DND-41 (cell line): ENCODE results near the gene SLC35F5.
"Not testable (repeated sequence)": the region's sequence is repeated elsewhere in the genome, so short reads cannot be mapped to it uniquely, and the experiment has no call there.

Experiments used
- ATAC-seq: fragments of 200-7000 bp; cut with Tn5 transposase; 3 replicates; pipeline ENCODE4 v1.9.1; 2021; ENCODE audit warnings: low read depth; ENCODE audit not compliant: insufficient read depth
- DNase-seq: peaks from one replicate; pipeline ENCODE4 v3.0.0-alpha.2; 2020
- H2AFZ ChIP-seq: 2 replicates; pipeline ENCODE4 v1.6.0; 2012; ENCODE audit warnings: low read depth, low read length
- H3K27ac ChIP-seq: 2 replicates; pipeline ENCODE4 v1.5.1; 2012; ENCODE audit warnings: low read length, inconsistent platforms
- H3K27me3 ChIP-seq: fragments of 200-600 bp; sonication (generic); 2 replicates; pipeline ENCODE4 v1.6.0; 2012; ENCODE audit warnings: low read length, mild to moderate bottlenecking, inconsistent platforms; ENCODE audit not compliant: insufficient read depth, poor library complexity
- H3K36me3 ChIP-seq: 2 replicates; pipeline ENCODE4 v1.5.1; 2012; ENCODE audit warnings: low read length, inconsistent platforms; ENCODE audit not compliant: insufficient read depth
- H3K4me1 ChIP-seq: 2 replicates; pipeline ENCODE4 v1.5.1; 2012; ENCODE audit warnings: mild to moderate bottlenecking, low read length; ENCODE audit not compliant: insufficient read depth
- H3K4me2 ChIP-seq: 2 replicates; pipeline ENCODE4 v1.6.0; 2012; ENCODE audit warnings: mild to moderate bottlenecking, moderate library complexity, low read length, inconsistent platforms; ENCODE audit not compliant: insufficient read depth
- H3K4me3 ChIP-seq, 2 experiments: fragments of 200-600 bp in 1 of 2; shearing (Covaris generic) in 1 of 2; 2 replicates each; pipeline ENCODE4 v1.5.1; 2012 to 2016; ENCODE audit warnings: inconsistent platforms in 2 of 2, low read length in 2 of 2, mild to moderate bottlenecking in 2 of 2, low read depth in 1 of 2, moderate library complexity in 1 of 2
- H3K79me2 ChIP-seq: 2 replicates; pipeline ENCODE4 v1.6.0; 2012; ENCODE audit warnings: low read length, inconsistent platforms; ENCODE audit not compliant: insufficient read depth
- H3K9ac ChIP-seq: 2 replicates; pipeline ENCODE4 v1.6.0; 2012; ENCODE audit warnings: low read depth, mild to moderate bottlenecking, inconsistent platforms, low read length, moderate library complexity
- H3K9me3 ChIP-seq: 2 replicates; pipeline ENCODE4 v1.5.1; 2012; ENCODE audit warnings: low read length, moderate library complexity, mild to moderate bottlenecking, inconsistent platforms; ENCODE audit not compliant: insufficient read depth, severe bottlenecking
- H4K20me1 ChIP-seq: 2 replicates; pipeline ENCODE4 v1.6.0; 2012; ENCODE audit warnings: low read length; ENCODE audit not compliant: insufficient read depth
- EZH2 ChIP-seq: IDR thresholded peaks from 3 replicates; pipeline ENCODE4 v1.6.1; 2012; ENCODE audit warnings: borderline replicate concordance, low read depth, mild to moderate bottlenecking, moderate library complexity, low read length, inconsistent platforms; ENCODE audit not compliant: severe bottlenecking
- TF ChIP-seq, protein P1 (sequence below): IDR thresholded peaks from 2 replicates; pipeline ENCODE4 v1.5.1; 2012; ENCODE audit warnings: borderline replicate concordance, low read length, moderate library complexity, mild to moderate bottlenecking; ENCODE audit not compliant: poor library complexity, severe bottlenecking; ENCODE audit errors: extremely low read depth

Gene SLC35F5

DNA sequence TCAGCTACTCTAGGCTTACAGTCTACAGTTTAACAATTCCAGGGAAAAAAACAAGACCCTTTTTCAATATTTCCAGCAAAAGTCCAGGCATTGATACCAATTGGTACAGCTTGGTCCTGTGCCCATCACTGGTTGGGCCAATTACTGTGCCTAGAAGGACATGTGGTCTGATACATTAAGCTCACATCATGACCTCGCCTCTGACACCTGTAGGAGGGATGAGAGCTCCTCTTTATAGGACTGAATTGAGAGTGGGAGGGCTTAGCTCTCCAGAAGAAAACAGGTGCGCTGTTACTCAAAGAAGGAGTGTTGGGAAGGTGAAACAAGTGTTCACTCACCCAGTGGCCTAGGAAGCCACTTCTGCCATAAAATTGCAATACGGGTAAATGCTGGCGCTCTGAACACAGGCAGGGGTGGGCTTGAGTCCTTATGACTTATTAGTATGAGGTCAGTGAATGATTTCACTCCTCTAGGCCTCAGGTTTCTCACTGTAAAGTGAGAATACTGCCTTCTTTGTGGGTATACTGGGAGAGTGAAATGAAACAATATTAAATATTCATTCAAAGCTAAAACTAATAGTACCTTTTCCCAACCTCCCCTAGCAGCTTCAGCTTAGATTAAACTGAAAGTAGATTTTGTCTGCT is 79.7 kb downstream of the SLC35F5 start:
- no peak for DNase-seq
- H3K9me3 ChIP-seq: no peaks in the 10 kb centered on the region
- TF ChIP-seq, protein P1, sequence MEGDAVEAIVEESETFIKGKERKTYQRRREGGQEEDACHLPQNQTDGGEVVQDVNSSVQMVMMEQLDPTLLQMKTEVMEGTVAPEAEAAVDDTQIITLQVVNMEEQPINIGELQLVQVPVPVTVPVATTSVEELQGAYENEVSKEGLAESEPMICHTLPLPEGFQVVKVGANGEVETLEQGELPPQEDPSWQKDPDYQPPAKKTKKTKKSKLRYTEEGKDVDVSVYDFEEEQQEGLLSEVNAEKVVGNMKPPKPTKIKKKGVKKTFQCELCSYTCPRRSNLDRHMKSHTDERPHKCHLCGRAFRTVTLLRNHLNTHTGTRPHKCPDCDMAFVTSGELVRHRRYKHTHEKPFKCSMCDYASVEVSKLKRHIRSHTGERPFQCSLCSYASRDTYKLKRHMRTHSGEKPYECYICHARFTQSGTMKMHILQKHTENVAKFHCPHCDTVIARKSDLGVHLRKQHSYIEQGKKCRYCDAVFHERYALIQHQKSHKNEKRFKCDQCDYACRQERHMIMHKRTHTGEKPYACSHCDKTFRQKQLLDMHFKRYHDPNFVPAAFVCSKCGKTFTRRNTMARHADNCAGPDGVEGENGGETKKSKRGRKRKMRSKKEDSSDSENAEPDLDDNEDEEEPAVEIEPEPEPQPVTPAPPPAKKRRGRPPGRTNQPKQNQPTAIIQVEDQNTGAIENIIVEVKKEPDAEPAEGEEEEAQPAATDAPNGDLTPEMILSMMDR: no peak
- no peak for TF ChIP-seq EZH2
- no peaks in the 10 kb centered on the region for H3K36me3 ChIP-seq
- no peaks in the 10 kb centered on the region for H3K4me1 ChIP-seq
- no peaks in the 10 kb centered on the region for H4K20me1 ChIP-seq
- no peaks in the 10 kb centered on the region for H3K79me2 ChIP-seq
- no peak overlapping the region for H2AFZ ChIP-seq
- no peak for ATAC-seq
- H3K4me3 ChIP-seq: no peak overlapping the region
- H3K27ac ChIP-seq: no peak overlapping the region
- H3K27me3 ChIP-seq: no peaks in the 10 kb centered on the region
- no peak overlapping the region for H3K4me2 ChIP-seq
- no peak overlapping the region for H3K9ac ChIP-seq

GRCh38 chr2:113675875-113676274 is 80.6 kb downstream of the SLC35F5 start:
- ATAC-seq: no peak
- Histone ChIP-seq H3K4me3 (no peak overlapping the region), H3K9me3 (no peaks in the 10 kb centered on the region), H3K4me1 (no peaks in the 10 kb centered on the region), H3K27ac (no peak overlapping the region), H4K20me1 (no peaks in the 10 kb centered on the region), H2AFZ (no peak overlapping the region), H3K27me3 (no peaks in the 10 kb centered on the region), H3K36me3 (no peaks in the 10 kb centered on the region), H3K79me2 (no peaks in the 10 kb centered on the region), H3K4me2 (no peak overlapping the region), H3K9ac (no peak overlapping the region)
- TF ChIP-seq, protein P1: no peak
- no peak for TF ChIP-seq EZH2
- no peak for DNase-seq

DNA sequence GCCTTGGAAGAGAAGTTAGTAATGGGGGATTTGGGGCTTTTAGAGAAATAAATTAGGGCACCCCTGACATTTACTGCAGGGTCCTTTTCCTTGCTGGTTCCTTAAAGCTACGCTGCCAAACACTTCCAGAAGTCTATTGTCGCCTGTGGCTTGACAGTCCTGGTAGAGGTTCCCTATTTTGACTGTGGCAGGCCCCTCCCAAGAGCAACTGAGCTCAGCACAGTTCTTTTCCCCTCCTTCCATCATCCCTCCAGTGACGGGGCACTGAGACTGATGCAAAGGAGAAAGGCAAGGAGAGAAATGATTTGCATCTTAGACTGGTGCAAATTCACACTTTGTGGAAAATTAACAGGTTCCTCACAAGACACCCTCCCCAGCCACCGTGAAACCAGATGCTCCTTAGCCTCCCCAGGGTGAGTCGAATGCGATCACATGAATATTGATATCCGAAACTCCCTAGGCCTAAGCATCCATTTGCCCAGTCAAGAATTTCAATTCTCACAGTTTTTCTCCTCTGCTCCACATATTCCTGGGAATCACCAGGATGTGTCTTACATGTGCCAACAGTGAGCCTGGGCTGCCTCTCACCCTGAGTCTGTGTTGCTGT is 84.0 kb downstream of the SLC35F5 start:
- H3K27ac ChIP-seq: no peak overlapping the region
- H4K20me1 ChIP-seq: no peaks in the 10 kb centered on the region
- no peak overlapping the region for H2AFZ ChIP-seq
- H3K79me2 ChIP-seq: no peaks in the 10 kb centered on the region
- no peak overlapping the region for H3K4me3 ChIP-seq
- H3K4me2 ChIP-seq: no peak overlapping the region
- H3K4me1 ChIP-seq: no peaks in the 10 kb centered on the region
- no peaks in the 10 kb centered on the region for H3K9me3 ChIP-seq
- ATAC-seq (no peak), DNase-seq (no peak)
- H3K36me3 ChIP-seq: no peaks in the 10 kb centered on the region
- H3K9ac ChIP-seq: no peak overlapping the region
- H3K27me3 ChIP-seq: no peaks in the 10 kb centered on the region
- TF ChIP-seq EZH2: no peak
- TF ChIP-seq, protein P1: no peak

DNA sequence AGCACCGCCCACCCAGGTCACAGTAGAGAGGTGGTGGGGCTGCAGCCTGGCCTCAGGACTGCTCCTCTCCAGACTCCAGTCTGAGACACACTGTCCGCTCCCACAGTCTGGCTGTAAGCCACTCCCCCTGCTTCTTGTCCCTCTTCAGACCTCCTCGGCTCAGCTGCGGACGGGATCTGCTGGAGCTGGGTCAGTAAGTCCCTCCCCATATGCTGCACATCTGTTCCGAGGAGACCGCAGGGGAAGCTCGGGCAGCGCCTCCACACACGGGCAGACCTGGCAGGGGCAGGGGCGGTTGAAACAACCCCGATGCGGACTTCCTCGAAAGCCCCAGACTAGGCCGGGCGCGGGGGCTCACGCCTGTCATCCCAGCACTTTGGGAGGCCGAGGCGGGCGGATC is 87.4 kb downstream of the SLC35F5 start:
- H3K79me2 ChIP-seq, H3K9ac ChIP-seq, H3K4me1 ChIP-seq, H2AFZ ChIP-seq, H3K4me2 ChIP-seq, H4K20me1 ChIP-seq, H3K4me3 ChIP-seq, DNase-seq, ATAC-seq, H3K36me3 ChIP-seq, H3K9me3 ChIP-seq, H3K27me3 ChIP-seq, H3K27ac ChIP-seq: not testable (repeated sequence)

- H2AFZ ChIP-seq, H3K27me3 ChIP-seq, ATAC-seq, H3K36me3 ChIP-seq, H3K9me3 ChIP-seq, H3K79me2 ChIP-seq, H3K9ac ChIP-seq, H3K4me2 ChIP-seq, H3K4me3 ChIP-seq, H3K4me1 ChIP-seq, H3K27ac ChIP-seq, DNase-seq, H4K20me1 ChIP-seq: not testable (repeated sequence)
Measured at GRCh38 chr2:113664761-113665533, 91.5 kb downstream of the SLC35F5 start.
